ENCODE data around the gene FOXK2.

The FOXK2 gene

GRCh38 chr17:82611140-82612058 lies 91.9 kb downstream of the FOXK2 start:
- DNase-seq: no peak

- DNase-seq: no peak
Observed at GRCh38 chr17:82613283-82614094, 94.0 kb downstream of the FOXK2 start.

- no peak for DNase-seq
Observed at GRCh38 chr17:82614095-82614631, 94.6 kb downstream of the FOXK2 start.

DNA sequence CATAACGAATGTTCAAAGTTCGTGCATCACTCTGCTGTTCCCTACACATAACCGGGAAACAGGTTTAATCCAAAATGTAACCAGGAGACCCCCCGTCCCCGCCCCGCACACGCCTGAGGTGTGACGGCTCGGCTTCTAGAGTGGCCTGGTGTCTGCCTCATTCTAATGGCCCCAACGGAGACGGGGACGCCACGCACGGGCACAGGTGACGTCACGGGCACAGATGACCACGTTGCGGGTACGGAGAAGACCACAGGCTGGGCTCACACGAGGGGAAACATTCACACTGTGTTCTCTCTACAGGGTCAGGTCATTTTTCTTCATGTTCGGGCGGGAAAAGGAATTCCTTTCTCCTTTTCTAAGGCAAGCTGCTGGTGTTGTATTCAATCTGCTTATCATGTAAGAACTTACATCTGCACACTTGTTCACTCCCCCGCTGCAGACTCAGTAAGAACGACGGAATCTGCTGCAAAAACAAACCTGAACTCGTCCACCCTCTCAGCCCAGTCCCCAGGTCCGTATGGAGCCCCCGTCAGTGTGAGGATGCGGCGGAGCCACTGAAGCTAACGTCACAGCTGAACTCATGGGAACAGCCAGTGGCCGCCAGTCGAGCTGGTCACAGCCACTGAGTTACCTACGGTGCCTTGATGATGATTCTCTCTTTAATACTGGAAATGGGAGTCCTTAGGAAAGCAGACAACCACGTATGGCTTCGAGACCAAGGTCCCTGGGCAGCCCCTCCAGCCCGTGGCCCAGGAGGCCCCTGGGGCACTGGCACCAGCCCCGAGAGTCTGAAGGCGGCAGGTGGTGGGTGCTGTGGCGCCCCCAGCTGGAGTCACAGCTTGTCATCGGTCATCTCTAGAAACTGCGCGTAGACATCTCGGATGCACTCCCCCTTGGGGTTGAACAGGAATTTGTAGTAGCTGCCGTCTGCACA lies 95.8 kb downstream of the FOXK2 start:
- no peak for DNase-seq

GRCh38 chr17:82616021-82616711 lies 96.6 kb downstream of the FOXK2 start:
- no peak for DNase-seq

DNA sequence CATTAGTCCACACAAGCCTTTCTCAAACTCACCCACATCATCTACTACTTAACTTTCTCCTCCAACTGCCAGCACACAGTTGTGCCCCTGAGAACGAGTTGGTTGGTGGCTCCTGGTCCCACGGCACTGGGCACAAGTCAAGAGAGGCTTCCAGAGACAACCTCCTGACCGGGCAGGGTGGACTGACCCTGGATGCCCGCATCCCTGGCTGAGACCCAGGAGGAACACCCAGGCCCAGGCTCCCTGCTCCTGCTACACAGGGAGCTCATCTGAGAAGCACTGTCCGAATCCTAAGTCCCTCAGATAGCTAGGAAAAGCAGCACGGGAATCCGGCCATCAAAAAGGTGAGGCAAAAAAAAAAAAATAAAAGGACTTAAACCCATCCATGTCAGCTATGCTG lies 99.7 kb downstream of the FOXK2 start:
- DNase-seq: no peak

GRCh38 chr17:82619641-82620040 lies 100.1 kb downstream of the FOXK2 start:
- no peak for DNase-seq

DNA sequence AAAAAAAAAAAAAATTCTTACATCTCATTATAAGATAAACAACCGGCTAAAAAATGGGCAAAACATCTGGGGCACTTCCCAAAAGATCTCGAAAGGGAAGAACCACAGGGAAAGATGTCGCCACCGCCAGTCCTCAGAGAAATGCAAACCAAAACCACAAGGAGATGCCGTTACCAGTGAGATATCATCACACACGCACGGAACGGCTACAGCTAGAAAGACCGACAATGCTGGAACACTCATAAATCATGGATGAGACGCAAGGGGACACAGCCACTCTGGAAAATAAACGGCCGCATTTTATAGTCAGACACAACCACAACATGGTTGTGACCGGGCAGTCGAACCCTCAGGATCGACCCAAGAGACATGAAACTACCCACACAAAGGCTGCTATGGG lies 104.2 kb downstream of the FOXK2 start:
- DNase-seq: no peak

GRCh38 chr17:82627405-82627804 lies 107.9 kb downstream of the FOXK2 start:
- DNase-seq: no peak

DNA sequence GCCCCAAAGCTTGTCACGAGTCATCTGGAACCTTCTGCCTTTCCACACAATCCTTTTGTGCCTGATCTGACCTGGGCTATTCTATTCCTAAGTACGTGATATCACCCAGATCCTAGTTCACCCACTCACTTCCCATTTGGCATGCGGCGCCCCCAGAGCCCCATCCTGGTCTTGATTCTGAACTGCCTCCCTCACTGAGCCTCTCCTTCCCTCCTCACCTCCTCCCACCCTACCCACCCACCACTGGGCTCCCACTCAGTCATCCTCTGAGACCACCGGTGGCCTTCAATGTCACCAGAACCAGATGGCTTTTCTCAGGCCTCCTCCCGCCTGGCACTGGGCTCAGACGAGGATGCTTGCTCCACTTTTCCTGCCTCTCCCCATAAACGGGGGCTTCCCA lies 110.2 kb downstream of the FOXK2 start:
- no peak for DNase-seq

DNA sequence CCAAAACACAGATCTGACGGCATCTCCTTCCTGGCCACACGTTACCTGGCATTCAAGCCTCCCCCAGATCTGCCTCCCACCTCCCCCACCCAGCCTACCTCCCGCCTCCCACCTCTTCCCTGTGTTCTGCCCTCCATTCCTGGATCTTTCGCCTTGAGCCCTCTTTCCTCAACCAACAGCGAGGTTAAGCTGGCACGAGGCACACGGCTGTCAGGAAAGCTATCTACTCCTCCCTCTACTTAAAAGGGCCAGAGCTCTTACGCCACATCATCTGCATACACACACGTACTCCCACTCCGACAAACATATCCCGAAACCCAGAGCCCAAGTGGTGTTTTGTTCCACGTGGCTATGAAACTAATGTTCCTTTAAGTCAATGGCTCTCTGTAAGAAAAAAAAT lies 110.7 kb downstream of the FOXK2 start:
- DNase-seq: no peak

DNA sequence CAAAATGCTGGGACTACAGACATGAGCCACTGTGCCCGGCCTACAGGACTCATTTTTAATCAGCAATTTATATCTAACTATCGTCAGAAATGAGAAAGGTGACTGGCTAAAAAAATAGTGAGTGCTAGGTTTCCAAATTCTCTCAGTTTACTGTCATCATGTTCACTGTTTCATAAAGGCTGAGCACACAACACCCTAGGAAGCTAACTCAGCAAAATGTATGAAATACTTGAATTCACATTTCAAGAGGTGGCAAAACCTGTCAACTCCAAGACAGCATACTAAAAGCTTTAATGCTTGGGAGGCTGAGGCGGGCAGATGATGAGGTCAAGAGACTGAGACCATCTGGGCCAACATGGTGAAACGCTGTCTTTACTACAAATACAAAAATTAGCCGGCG lies 112.0 kb downstream of the FOXK2 start:
- DNase-seq: no peak

- no peak for DNase-seq
Observed at GRCh38 chr17:82632451-82632850, 112.9 kb downstream of the FOXK2 start.

DNA sequence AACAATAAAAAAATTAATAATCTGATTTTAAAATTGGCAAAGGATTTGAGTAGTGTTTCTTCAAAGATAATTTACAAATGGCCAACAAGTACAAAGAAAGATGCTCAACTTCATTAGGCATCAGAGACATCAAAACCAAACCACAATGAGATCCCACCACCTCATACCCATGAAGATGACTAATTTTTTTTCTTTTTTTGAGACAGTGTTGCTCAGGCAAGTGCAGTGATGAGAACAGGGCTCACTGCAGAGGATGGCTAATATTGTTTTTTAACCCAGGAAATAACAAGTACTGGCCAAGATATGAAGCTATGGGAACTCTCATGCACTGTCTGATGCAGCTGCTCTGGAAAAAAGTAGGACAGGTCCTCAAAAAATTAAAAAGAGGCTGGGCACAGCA lies 113.8 kb downstream of the FOXK2 start:
- no peak for DNase-seq

DNA sequence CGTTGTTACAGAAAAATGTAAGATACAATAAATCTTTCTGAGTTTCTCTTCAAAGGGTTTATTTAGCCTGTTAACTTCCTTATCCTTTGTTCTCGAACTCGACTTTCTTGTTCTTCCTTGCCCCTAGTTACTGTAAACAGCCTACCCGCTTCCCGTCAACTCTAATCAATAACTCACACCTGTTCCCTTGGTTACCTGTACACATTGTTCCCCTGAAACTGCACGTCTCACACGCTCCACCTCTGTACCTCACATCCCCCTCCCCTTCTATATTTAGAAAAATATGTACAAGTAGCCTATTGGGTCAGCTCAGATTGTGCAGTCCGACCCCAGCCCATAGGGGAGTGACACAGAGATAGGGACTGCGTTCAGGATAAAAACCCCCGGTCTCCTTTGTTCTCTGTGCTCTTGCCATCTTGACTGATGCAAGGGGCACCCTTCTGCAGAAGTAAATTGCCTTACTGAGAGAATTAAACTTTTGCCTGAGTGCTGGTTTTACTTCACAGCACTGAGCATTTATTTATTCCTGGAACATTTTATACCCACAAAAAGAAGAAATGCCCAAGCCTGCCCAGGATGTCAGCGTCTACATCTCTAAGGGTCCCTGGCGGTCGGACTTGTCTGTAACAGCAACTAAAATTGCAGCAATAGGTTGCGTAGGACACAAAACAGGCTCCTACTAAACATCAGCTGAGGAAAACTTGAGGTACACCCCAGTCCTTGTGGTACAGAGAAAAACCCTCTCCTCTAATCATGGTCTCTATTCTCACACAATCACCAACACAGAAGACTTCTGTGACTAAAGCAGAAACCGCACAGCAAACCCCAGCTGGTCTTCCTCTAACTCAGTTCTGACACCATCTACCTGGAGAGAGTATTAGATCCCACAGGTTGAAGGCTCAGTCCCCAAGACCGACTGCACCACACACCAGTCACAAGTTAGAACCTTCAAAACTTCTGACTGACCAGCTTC lies 117.4 kb downstream of the FOXK2 start:
- no peak for DNase-seq

DNA sequence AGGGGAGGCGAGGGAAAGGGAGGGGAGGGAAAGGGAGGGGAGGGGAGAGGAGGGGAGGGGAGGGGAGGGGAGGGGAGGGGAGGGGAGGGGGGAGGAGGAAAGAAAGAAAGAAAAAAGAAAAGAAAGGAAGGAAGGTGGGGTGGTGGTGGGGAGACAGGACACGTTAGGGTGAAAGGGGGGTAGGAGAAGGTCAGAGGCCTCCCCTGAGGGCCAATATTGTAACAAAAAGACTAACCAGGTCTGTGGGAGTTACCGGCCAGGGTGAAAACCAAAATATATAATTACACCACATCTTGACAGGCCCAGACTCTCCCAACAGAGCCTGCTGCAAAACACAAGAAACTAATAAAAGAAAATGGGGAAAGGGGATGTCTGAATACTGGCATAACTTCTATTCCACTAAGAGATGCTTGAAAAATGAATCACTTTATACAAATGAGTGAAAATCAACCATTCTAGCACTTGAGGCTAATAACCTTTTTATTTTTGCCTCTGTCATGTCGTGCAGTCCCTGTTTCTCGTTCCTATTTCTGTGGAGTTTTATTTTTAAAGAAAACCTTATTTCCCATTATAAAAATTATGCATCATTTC lies 118.7 kb downstream of the FOXK2 start:
- DNase-seq: no peak

DNA sequence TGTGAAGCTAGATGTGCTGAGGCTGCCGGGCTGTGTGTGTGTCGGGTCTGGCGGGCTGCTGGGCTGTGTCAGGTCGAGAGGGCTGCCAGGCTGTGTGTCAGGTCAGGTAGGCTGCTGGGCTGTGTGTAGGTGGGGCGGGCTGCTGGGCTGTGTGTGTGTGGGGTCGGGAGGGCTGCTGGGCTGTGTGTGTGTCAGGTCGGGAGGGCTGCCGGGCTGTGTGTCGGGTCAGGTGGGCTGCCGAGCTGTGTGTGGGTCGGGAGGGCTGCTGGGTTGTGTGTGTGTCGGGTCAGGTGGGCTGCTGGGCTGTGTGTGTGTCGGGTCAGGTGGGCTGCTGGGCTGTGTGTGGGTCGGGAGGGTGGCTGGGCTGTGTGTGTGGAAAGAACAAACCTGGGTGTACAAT lies 120.1 kb downstream of the FOXK2 start:
- DNase-seq: no peak

DNA sequence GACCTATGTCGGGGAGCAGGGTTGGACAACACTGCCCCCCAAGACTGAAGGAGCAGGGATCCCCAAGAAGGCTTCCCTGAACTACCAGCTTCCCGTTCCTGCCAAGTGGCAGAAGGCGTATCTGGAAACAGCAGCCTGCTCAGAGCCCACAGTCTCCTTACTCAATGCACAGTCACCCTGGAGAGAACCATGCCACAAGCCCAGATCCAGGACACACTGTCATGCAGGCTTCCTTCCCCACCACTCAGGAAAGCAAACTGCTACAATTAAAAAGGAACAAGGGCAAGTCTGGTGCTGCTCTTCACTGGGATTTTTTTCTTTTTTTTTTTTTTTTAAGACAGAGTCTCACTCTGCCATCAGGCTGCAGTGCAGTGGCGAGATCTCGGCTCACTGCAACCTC lies 120.5 kb downstream of the FOXK2 start:
- no peak for DNase-seq

- DNase-seq: no peak
Observed at GRCh38 chr17:82642022-82642421, 122.5 kb downstream of the FOXK2 start.

DNA sequence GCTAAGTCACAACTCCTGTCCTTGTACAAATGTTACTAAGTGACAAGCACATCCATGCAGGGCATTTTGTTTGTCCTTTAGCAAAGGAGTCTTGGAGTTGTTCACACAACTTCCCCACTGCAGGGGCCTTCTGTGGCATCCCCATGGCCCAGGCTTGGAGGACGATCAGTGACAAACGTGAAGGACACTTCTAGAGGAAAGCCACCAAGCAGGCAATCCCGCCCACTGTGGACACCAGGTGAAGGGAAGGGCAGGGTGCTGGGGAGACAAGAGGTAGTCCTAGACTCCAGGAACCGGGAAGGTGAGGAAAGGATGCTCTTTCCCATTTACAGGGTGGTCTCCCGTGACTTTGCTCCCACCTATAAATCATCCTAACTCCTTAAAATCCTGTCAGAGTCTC lies 124.6 kb downstream of the FOXK2 start:
- no peak for DNase-seq

Data from activated CD4-positive, alpha-beta T cell treated with anti-CD3 and anti-CD28 coated beads, Interleukin-2, amount 50 U/mL, for 4 hours (primary cell).